ENCODE results near the gene DUSP22.

- no peak for TF ChIP-seq CTCF (IDR thresholded peaks at IDR 0.05)
- TF ChIP-seq EZH2 (IDR thresholded peaks at IDR 0.05; ENCODE audit: borderline replicate concordance, insufficient read depth, low read depth, low read length, poor library complexity, severe bottlenecking) = no peak
Observed at GRCh38 chr6:397604-398003, 105.3 kb downstream of the DUSP22 start.
